Breast epithelium (tissue), 4 donors: ENCODE data around the gene RFTN1. TPM values are rescaled to one million over a fixed set of nuclear protein-coding genes. Genes with fewer than 3 reads are reported as not detected.

Experiments
- DNase-seq, 2 donors: peaks; one replicate each; pipeline ENCODE4 v3.0.0-alpha.2; 2019; ENCODE audit warnings: low spot score in 2 of 2
- H3K27ac ChIP-seq, 2 donors: fragments of 200-600 bp; sonication (generic) in 1 of 2; one replicate each; pipeline ENCODE4 v1.5.1; 2016 to 2019; ENCODE audit warnings: mild to moderate bottlenecking in 1 of 2
- H3K27me3 ChIP-seq, 2 donors: fragments of 200-600 bp; sonication (generic) in 1 of 2; one replicate each; pipeline versions ENCODE4 v1.5.1 to v1.6.0; 2017 to 2019; ENCODE audit warnings: control low read depth in 1 of 2, mild to moderate bottlenecking in 1 of 2
- H3K36me3 ChIP-seq: fragments of 200-600 bp; one replicate; pipeline ENCODE4 v1.5.1; 2019
- H3K4me1 ChIP-seq, 2 donors: fragments of 200-600 bp; sonication (generic); one replicate each; pipeline ENCODE4 v1.5.1; 2016 to 2019; ENCODE audit warnings: control low read depth in 1 of 2
- H3K4me3 ChIP-seq, 3 donors: fragments of 200-600 bp; sonication (generic); 1 replicate in 2 of 3; 2 replicates in 1 of 3; pipeline ENCODE4 v1.5.1; 2016 to 2019; ENCODE audit warnings: mild to moderate bottlenecking in 3 of 3, moderate library complexity in 2 of 3
- H3K9me3 ChIP-seq, 2 donors: fragments of 200-600 bp; sonication (generic) in 1 of 2; one replicate each; pipeline ENCODE4 v1.5.1; 2016 to 2019; ENCODE audit warnings: control low read depth in 1 of 2
- POLR2A ChIP-seq: fragments of 450-650 bp; IDR thresholded peaks from one replicate; pipeline ENCODE4 v1.6.1; 2016; ENCODE audit warnings: antibody characterized with exemption, mild to moderate bottlenecking, moderate library complexity
- POLR2AphosphoS5 ChIP-seq, 3 donors: sonication (generic); formaldehyde crosslinking; IDR thresholded peaks; one replicate each; pipeline ENCODE4 v1.6.1; 2017; ENCODE audit warnings: antibody characterized with exemption in 3 of 3
- intact Hi-C: fragments of 100-400 bp; cut with DNase I; formaldehyde crosslinking; loops from one replicate; pipeline ENCODE4 v1.15.1; 2023; ENCODE audit warnings: low total_unique reads
- total RNA-seq, 3 donors: library from RNA; depleted of rRNA; stranded (reverse); fragments of >200 nt; gene quantifications; one replicate each; pipeline ENCODE4 v1.1.0, GENCODE V29; 2016
- TF ChIP-seq, protein P1 (sequence below), 3 donors: fragments of 450-650 bp; IDR thresholded peaks; one replicate each; pipeline ENCODE4 v1.5.1; 2016 to 2017; ENCODE audit warnings: antibody characterized with exemption in 3 of 3, mild to moderate bottlenecking in 3 of 3, moderate library complexity in 3 of 3

Gene RFTN1
- total RNA-seq, 3 donors from 2014 or later = 13.9 to 108 (median 29.5) TPM

DNA sequence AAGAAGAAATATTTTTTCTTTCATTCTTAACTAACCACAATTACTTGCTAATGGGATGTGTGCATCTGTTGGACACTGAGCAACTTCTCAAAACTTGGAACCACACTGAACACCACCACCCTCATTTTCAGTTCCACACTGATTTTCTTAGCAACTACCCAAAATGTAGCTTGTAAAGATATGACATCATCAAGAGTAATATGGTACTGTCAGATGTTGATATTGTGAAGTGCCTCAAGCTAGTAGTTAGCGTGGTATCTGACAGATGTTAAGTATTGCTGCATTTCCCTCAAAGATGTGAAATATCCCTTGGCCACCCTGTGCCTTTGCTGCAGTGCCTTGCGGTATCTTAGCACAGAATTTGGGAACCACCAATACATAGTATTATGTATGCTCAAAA, 9.3 kb downstream of the RFTN1 start:
- TF ChIP-seq POLR2A (no peak), POLR2AphosphoS5 (IDR thresholded peaks at IDR 0.05) (no peak)
- TF ChIP-seq, protein P1, sequence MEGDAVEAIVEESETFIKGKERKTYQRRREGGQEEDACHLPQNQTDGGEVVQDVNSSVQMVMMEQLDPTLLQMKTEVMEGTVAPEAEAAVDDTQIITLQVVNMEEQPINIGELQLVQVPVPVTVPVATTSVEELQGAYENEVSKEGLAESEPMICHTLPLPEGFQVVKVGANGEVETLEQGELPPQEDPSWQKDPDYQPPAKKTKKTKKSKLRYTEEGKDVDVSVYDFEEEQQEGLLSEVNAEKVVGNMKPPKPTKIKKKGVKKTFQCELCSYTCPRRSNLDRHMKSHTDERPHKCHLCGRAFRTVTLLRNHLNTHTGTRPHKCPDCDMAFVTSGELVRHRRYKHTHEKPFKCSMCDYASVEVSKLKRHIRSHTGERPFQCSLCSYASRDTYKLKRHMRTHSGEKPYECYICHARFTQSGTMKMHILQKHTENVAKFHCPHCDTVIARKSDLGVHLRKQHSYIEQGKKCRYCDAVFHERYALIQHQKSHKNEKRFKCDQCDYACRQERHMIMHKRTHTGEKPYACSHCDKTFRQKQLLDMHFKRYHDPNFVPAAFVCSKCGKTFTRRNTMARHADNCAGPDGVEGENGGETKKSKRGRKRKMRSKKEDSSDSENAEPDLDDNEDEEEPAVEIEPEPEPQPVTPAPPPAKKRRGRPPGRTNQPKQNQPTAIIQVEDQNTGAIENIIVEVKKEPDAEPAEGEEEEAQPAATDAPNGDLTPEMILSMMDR (IDR thresholded peaks at IDR 0.05) = no peak
- intact Hi-C loops = no loop called here
- no peaks in the 10 kb centered on the region for H3K4me1 ChIP-seq
- no peaks in the 10 kb centered on the region for H3K27me3 ChIP-seq
- H3K9me3 ChIP-seq = no peaks in the 10 kb centered on the region
- no peak overlapping the region for H3K27ac ChIP-seq
- DNase-seq = no peak
- no peak overlapping the region for H3K4me3 ChIP-seq
- H3K36me3 ChIP-seq = no peaks in the 10 kb centered on the region

DNA sequence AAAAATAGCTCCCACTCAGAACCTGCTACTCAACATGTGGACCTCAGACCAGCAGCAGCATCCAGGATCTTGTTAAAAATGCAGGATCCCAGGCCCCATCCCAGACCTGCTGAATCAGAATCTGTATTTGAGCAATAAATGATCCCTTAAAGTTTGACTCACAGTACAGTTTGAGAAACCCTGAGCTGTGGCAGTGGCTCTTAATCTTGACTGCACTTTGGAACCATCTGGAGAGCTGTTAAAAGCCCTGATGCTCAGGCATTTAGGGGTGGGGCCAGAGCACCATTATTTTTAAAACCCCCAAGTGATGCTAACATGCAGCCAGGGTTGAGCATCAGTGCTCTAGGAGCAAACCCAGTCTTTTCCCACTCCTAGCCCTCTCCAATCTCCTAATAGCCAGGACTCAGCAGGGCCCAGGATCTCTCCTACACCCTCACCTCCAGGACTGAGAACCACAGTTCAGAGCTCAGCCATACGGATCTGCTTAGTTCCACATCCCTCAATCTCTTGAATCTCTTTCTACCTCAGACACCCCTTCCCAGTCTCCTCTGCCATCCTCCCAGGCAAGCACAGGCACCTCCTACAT, 10.2 kb downstream of the RFTN1 start:
- no peak overlapping the region for H3K27ac ChIP-seq
- no peaks in the 10 kb centered on the region for H3K9me3 ChIP-seq
- no peak overlapping the region for H3K4me3 ChIP-seq
- no peaks in the 10 kb centered on the region for H3K27me3 ChIP-seq
- TF ChIP-seq, protein P1 (IDR thresholded peaks at IDR 0.05) = no peak
- no peak for TF ChIP-seq POLR2A
- no peak for TF ChIP-seq POLR2AphosphoS5 (IDR thresholded peaks at IDR 0.05)
- no peak for DNase-seq
- H3K4me1 ChIP-seq = no peaks in the 10 kb centered on the region
- H3K36me3 ChIP-seq = no peaks in the 10 kb centered on the region
- intact Hi-C loops = no loop called here

GRCh38 chr3:16502347-16502908, 11.1 kb downstream of the RFTN1 start:
- H3K4me1 ChIP-seq = no peaks in the 10 kb centered on the region
- no peaks in the 10 kb centered on the region for H3K9me3 ChIP-seq
- H3K27ac ChIP-seq = no peak overlapping the region
- H3K36me3 ChIP-seq = no peaks in the 10 kb centered on the region
- H3K4me3 ChIP-seq = no peak overlapping the region
- H3K27me3 ChIP-seq = no peaks in the 10 kb centered on the region
- no peak for DNase-seq
- no peak for TF ChIP-seq POLR2AphosphoS5 (IDR thresholded peaks at IDR 0.05)
- TF ChIP-seq POLR2A = no peak
- intact Hi-C loops = no loop called here

DNA sequence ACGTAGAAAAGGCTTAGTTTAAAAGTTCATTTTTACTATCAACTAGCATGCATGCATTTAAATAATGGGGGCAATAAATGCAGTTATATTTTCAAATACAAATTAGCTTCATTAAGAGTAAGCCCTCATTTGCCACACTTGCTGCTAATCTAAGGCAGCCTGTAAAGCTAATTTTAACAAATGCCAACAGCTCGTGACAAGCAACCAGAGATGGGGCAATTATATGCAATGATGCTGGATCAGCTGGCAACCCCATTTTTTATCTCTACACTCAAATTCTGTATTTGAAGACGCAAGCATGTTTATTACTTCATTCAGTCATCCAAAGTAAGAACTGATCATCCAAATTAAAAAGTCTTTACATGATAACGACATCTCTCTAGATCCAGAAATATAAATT, 12.1 kb downstream of the RFTN1 start:
- intact Hi-C loops = no loop called here
- no peak overlapping the region for H3K27ac ChIP-seq
- no peak for DNase-seq
- no peaks in the 10 kb centered on the region for H3K27me3 ChIP-seq
- no peaks in the 10 kb centered on the region for H3K9me3 ChIP-seq
- no peak overlapping the region for H3K4me3 ChIP-seq
- no peaks in the 10 kb centered on the region for H3K36me3 ChIP-seq
- no peak for TF ChIP-seq POLR2A
- TF ChIP-seq, protein P1 (IDR thresholded peaks at IDR 0.05) = no peak
- no peak for TF ChIP-seq POLR2AphosphoS5 (IDR thresholded peaks at IDR 0.05)
- H3K4me1 ChIP-seq = no peaks in the 10 kb centered on the region

GRCh38 chr3:16500911-16501310, 12.6 kb downstream of the RFTN1 start:
- Histone ChIP-seq H3K27ac (no peak overlapping the region), H3K4me3 (no peak overlapping the region), H3K27me3 (no peaks in the 10 kb centered on the region), H3K36me3 (no peaks in the 10 kb centered on the region), H3K4me1 (no peaks in the 10 kb centered on the region), H3K9me3 (no peaks in the 10 kb centered on the region)
- TF ChIP-seq POLR2AphosphoS5 (IDR thresholded peaks at IDR 0.05) = no peak
- TF ChIP-seq, protein P1 (IDR thresholded peaks at IDR 0.05) = no peak
- no peak for TF ChIP-seq POLR2A
- intact Hi-C loops = no loop called here
- no peak for DNase-seq
